GM23338 (cell line): ENCODE data around the gene TNS3.

Experiments used
- CREB1 ChIP-seq: fragments of 250-450 bp; sonication (Bioruptor Pico); IDR thresholded peaks from 2 replicates; pipeline ENCODE4 v1.5.0; 2020; ENCODE audit warnings: low read depth, mild to moderate bottlenecking, moderate library complexity
- CTCF ChIP-seq, 2 experiments: fragments of 200-600 bp in 1 of 2; sonication (generic) in 1 of 2; conservative IDR thresholded peaks; 2 replicates each; pipeline versions ENCODE4 v1.5.1 to v1.6.1; 2016 to 2017; ENCODE audit warnings: antibody characterized with exemption in 2 of 2, low read depth in 2 of 2, mild to moderate bottlenecking in 2 of 2, moderate library complexity in 1 of 2
- EZH2phosphoT487 ChIP-seq: fragments of 200-600 bp; sonication (generic); IDR thresholded peaks from one replicate; pipeline ENCODE4 v1.8.1; 2018; ENCODE audit warnings: antibody characterized with exemption; ENCODE audit not compliant: unreplicated experiment

DNA sequence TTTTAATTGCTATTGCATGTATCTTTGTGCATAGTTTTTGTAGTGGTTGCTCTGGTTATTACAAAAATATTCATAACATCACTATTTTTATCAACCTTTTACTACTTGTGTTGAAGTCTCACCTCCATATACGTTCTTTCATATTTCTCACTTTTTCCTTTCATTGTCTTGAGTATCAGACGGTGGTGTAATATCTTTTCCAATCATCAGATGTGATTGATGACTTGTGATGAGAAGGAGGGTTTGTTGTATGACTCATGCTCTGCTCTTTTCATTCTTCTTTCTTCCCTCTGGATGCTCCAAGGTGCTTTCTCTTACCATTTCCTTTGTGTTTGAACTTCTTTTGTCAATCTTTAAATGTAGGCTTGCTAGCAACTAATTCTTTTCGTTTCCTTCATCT lies 310.2 kb downstream of the TNS3 start:
- TF ChIP-seq CTCF (conservative IDR thresholded peaks at IDR 0.05; ENCODE audit: low read depth in 2 of 2) (no peak), CREB1 (CRISPR knock-in tag) (no peak), EZH2phosphoT487 (no peak)
